HG02571 (cell line): ENCODE results near the gene DFFB.
A peak's percentile ranks its signal among the peaks of the same experiment; 100 is the strongest.

Experiments
- ATAC-seq: cut with Tn5 transposase; IDR thresholded peaks from one replicate; pipeline ENCODE4 v1.9.1; 2021; ENCODE audit warnings: mild to moderate bottlenecking, moderate library complexity; ENCODE audit not compliant: unreplicated experiment

The DFFB gene

GRCh38 chr1:3894626-3895278 lies 37.5 kb downstream of the DFFB start:
- no peak for ATAC-seq

GRCh38 chr1:3895279-3895950 lies 38.1 kb downstream of the DFFB start:
- ATAC-seq = no peak

GRCh38 chr1:3895951-3896325 lies 38.7 kb downstream of the DFFB start:
- ATAC-seq = no peak

GRCh38 chr1:3896396-3897000 lies 39.2 kb downstream of the DFFB start:
- ATAC-seq = no peak

- ATAC-seq = no peak
Observed at GRCh38 chr1:3898475-3898735, 41.1 kb downstream of the DFFB start.

GRCh38 chr1:3898994-3899753 lies 41.9 kb downstream of the DFFB start:
- no peak for ATAC-seq

GRCh38 chr1:3899754-3900149 lies 42.5 kb downstream of the DFFB start:
- no peak for ATAC-seq

GRCh38 chr1:3900150-3900968 lies 43.1 kb downstream of the DFFB start, which contains the start of gene C1orf174:
Gene C1orf174 (minus strand): TSS chr1:3900272. CDS start chr1:3900186, 86 bp downstream.
- ATAC-seq = peak; percentile 68

- ATAC-seq = peak; percentile 53
Observed at GRCh38 chr1:3900969-3901529, 43.8 kb downstream of the DFFB start.

GRCh38 chr1:3902111-3902511 lies 44.8 kb downstream of the DFFB start:
- no peak for ATAC-seq

GRCh38 chr1:3902571-3903091 lies 45.4 kb downstream of the DFFB start:
- ATAC-seq = no peak

- no peak for ATAC-seq
Observed at GRCh38 chr1:3903141-3904005, 46.1 kb downstream of the DFFB start.

- no peak for ATAC-seq
Observed at GRCh38 chr1:3904006-3904842, 46.9 kb downstream of the DFFB start.

- ATAC-seq = no peak
Observed at GRCh38 chr1:3904843-3905185, 47.5 kb downstream of the DFFB start.

GRCh38 chr1:3905266-3905952 lies 48.1 kb downstream of the DFFB start:
- no peak for ATAC-seq

GRCh38 chr1:3905953-3906671 lies 48.8 kb downstream of the DFFB start:
- no peak for ATAC-seq

- no peak for ATAC-seq
Observed at GRCh38 chr1:3906672-3907020, 49.4 kb downstream of the DFFB start.
